HepG2 (cell line): ENCODE data around the gene NSUN6.

Experiments used
- PAF1 ChIP-seq: IDR thresholded peaks from 2 replicates; pipeline ENCODE4 v1.6.1; 2016; ENCODE audit warnings: missing genetic modification reagents, missing compliant biosample characterization
- ZSCAN25 ChIP-seq: sonication (generic); formaldehyde crosslinking; IDR thresholded peaks from 2 replicates; pipeline ENCODE4 v1.8.0; 2022; ENCODE audit warnings: mild to moderate bottlenecking, missing genetic modification reagents
- TF ChIP-seq, protein P1 (sequence below): IDR thresholded peaks from 2 replicates; pipeline ENCODE4 v1.6.1; 2012; ENCODE audit warnings: inconsistent platforms

DNA sequence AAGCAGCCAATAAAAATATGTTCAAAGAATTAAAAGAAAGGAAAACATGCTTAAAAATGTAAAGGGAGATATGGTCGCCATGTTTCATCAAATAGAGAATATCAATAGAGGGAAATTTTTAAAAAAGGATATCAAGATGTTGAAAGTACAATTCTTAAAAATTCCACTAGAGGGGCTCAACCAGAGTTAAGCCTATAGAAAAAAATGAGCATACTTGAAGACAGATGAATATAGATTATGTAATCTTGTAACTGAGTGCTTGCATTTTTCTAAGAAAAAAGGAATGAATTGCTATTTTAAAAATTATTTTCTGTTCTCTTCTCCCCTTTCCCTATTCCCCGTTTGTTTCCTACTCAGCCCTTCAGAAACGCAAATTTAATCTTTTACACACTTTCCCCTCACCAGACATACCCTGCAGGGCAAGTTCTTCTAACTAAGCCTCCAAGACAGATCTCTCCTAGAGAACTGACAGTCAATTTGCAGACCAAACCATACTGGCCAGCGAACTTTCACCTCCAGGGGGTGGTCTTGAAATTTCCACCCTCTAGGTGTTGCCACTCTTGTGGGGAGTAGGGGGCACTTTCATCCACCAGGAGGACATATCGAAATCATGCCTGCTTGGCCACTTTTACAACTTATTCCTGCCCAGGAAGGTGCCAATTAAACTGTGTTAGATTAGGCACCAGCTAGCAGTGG, 67.7 kb downstream of the NSUN6 start:
- TF ChIP-seq, protein P1, sequence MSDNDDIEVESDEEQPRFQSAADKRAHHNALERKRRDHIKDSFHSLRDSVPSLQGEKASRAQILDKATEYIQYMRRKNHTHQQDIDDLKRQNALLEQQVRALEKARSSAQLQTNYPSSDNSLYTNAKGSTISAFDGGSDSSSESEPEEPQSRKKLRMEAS, result no peak
- TF ChIP-seq ZSCAN25 (CRISPR knock-in tag) (no peak), PAF1 (CRISPR knock-in tag) (no peak)
